Esophagus muscularis mucosa (tissue), 2 donors: ENCODE data around the gene ADGRA1.

ENCODE experiments used
- POLR2A ChIP-seq: fragments of 450-650 bp; IDR thresholded peaks from one replicate; pipeline ENCODE4 v1.6.1; 2017; ENCODE audit warnings: antibody characterized with exemption, moderate library complexity, mild to moderate bottlenecking, low read depth
- POLR2AphosphoS5 ChIP-seq, 2 donors: sonication (generic); formaldehyde crosslinking; IDR thresholded peaks; one replicate each; pipeline ENCODE4 v1.6.1; 2017; ENCODE audit warnings: antibody characterized with exemption in 2 of 2

DNA sequence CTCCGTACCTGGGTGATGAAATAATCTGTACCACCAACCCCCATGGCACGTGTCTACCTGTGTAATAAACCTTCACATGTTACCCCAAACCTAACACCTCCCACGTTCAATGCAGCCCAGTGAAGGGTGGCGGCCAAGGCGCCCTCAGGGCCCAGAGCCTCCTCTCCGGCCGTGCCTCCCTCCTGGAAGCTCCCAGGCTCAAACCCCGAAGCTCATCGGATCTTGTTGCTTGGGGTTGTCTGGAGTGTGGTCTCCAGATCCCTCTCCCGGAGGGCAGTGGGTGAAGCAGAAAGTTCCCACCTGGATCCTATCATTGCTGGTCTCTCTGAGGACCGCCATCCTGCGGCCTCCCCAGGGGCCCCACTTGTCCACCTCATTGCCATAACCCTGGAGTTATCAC is 62.9 kb downstream of the ADGRA1 start:
- TF ChIP-seq POLR2AphosphoS5 (IDR thresholded peaks at IDR 0.05): no peak
- no peak for TF ChIP-seq POLR2A
